Spleen (tissue), 7 donors: Measurements from ENCODE around the gene CDKN1C.

Experiments
- POLR2A ChIP-seq, 3 donors: fragments of 450-650 bp; IDR thresholded peaks; one replicate each; pipeline ENCODE4 v1.5.1; 2017; ENCODE audit warnings: antibody characterized with exemption in 3 of 3, mild to moderate bottlenecking in 1 of 3
- TF ChIP-seq, protein P1 (sequence below), 11 experiments: fragments of 200-600 bp in 7 of 11; fragments of 450-650 bp in 4 of 11; sonication (generic) in 4 of 11; IDR thresholded peaks in 8 of 11; conservative IDR thresholded peaks in 3 of 11; 1 replicate in 7 of 11; 2 replicates in 4 of 11; pipeline versions ENCODE4 v1.4.0 to v1.8.0; 2016 to 2021; ENCODE audit warnings: antibody characterized with exemption in 11 of 11, inconsistent platforms in 4 of 11, mild to moderate bottlenecking in 1 of 11
- donor health status: DM: no; HTN: no; CAD: no; lungs with moderate emphysema.
- donor health status: DM: no; HTN: no; CAD: no.
- donor health status: DM: no; HTN: no; CAD: no.

DNA sequence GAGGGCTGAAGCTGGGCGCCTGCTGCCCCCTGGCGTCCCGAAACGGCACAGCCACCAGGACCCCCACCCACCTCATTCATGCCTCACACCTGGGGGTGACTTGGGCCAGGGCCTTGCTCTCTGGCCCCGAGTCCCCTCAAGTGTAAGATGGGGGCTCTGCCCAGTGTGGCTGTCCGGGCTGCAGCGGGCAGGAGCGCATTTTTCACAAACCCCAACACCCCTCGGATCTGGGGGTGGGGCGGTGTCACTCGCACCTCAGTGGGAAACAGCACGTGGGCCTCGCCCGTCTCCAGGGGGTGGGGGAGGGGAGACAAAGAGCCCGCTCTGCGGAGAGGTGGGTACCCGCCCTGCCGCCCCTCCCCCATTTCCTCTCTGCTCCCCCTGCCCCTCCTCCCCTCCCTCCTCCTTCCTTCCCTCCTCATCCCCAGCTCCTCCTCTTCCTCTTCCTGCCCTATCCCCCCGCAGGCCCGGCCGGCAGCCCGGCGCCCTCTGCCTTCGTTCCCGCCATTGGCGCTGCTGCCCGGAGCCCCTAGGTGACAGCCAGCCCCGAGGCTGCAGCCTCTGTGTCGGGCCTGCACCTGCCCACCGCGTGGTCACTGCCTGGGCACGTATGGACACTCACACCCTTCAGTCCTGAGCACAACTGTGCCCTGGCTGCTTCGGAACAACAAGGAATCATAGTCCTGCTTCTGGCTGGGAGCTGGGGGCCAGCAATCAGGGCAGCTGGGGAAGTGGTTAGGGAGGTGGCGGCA is 6.8 kb upstream of the CDKN1C start:
- no peak for TF ChIP-seq POLR2A (IDR thresholded peaks at IDR 0.05)
- TF ChIP-seq, protein P1, sequence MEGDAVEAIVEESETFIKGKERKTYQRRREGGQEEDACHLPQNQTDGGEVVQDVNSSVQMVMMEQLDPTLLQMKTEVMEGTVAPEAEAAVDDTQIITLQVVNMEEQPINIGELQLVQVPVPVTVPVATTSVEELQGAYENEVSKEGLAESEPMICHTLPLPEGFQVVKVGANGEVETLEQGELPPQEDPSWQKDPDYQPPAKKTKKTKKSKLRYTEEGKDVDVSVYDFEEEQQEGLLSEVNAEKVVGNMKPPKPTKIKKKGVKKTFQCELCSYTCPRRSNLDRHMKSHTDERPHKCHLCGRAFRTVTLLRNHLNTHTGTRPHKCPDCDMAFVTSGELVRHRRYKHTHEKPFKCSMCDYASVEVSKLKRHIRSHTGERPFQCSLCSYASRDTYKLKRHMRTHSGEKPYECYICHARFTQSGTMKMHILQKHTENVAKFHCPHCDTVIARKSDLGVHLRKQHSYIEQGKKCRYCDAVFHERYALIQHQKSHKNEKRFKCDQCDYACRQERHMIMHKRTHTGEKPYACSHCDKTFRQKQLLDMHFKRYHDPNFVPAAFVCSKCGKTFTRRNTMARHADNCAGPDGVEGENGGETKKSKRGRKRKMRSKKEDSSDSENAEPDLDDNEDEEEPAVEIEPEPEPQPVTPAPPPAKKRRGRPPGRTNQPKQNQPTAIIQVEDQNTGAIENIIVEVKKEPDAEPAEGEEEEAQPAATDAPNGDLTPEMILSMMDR (IDR thresholded peaks at IDR 0.05 in 8 of 11, conservative IDR thresholded peaks at IDR 0.05 in 3 of 11), result peak; percentile 83 to 96 (median 93)
